ENCODE results near the gene SIRT7. TPM values are rescaled to one million over a fixed set of nuclear protein-coding genes. Genes with fewer than 3 reads are reported as not detected.

SIRT7 gene
- total RNA-seq, 4 donors from 2014 or later: 7.5 to 22.0 (median 15.5) TPM

DNA sequence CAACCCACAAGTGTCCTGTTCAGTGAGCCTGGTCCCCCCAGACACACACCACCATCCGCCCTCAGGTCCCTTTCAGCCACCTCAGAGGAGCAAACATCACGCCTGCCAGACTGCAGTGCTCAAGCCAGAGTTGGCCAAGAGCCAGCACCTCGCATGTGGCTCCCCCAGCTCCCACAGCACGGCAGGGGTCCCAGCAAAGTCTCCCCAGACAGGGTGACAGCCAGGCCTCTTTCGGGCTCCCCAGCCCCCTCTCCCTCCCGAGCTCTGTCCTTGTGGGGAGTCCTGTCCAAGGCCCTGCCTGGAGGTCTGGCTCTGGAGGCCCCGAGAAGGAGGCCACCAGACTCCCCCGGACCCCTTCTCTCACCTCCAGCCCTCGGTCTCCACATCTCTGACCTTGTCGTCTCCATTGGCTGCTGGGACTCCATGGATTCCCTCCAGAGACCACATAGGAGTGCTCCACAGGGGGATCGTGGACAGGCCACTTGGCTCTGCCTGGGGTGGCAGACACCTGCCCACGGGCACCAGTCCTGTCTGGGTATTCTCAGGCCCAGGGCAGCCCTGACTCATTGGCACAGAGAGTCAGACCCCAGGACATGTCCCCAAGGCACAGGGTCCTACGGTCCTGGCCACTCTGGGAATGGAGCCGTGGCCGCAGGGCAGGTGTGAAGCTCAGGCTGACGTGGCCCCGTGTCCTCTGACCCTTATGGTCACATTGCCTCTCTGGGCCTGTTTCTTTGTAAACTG is 30.8 kb upstream of the SIRT7 start:
- TF ChIP-seq, protein P1, sequence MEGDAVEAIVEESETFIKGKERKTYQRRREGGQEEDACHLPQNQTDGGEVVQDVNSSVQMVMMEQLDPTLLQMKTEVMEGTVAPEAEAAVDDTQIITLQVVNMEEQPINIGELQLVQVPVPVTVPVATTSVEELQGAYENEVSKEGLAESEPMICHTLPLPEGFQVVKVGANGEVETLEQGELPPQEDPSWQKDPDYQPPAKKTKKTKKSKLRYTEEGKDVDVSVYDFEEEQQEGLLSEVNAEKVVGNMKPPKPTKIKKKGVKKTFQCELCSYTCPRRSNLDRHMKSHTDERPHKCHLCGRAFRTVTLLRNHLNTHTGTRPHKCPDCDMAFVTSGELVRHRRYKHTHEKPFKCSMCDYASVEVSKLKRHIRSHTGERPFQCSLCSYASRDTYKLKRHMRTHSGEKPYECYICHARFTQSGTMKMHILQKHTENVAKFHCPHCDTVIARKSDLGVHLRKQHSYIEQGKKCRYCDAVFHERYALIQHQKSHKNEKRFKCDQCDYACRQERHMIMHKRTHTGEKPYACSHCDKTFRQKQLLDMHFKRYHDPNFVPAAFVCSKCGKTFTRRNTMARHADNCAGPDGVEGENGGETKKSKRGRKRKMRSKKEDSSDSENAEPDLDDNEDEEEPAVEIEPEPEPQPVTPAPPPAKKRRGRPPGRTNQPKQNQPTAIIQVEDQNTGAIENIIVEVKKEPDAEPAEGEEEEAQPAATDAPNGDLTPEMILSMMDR (IDR thresholded peaks at IDR 0.05; ENCODE audit: low read depth): no peak

DNA sequence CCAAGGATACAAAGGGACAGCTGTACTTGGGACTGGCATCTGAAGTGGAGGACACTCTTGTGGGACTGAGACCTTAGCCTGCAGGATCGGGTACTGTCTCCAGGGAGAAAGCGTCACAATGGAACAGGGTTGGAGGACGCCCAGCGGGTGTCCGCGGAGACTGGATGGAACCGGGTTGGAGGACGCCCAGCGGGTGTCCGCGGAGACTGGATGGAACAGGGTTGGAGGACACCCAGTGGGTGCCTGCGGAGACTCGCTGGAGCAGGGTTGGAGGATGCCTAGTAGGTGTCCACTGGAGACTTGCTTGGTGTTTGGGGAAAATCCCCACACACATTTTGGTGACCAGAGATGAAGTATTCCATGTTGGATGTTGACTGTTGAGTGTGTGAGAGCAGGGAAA is 29.2 kb upstream of the SIRT7 start, which contains the start of gene MYADML2:
Gene MYADML2 (minus strand): TSS at position 45 of the 400 bp plus-strand sequence. CDS start 5,492 bp downstream, outside the sequence.
- TF ChIP-seq, protein P1 (IDR thresholded peaks at IDR 0.05; ENCODE audit: low read depth): no peak

DNA sequence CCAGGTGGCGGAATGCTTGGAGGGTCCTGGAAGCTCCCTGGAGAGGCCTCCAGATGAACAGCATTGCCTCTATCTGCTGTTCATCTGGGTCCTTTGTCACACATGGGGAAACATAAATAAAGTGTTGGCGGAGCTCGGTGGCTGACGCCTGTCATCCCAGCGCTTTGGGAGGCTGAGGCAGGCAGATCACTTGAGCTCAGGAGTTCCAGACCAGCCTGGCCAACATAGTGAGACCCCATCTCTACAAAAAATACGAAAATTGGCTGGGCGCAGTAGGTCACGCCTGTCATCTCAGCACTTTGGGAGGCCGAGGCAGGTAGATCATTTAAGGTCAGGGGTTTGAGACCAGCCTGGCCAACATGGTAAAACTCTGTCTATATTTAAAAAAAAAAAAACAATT is 26.9 kb upstream of the SIRT7 start:
- TF ChIP-seq, protein P1 (IDR thresholded peaks at IDR 0.05; ENCODE audit: low read depth): no peak

DNA sequence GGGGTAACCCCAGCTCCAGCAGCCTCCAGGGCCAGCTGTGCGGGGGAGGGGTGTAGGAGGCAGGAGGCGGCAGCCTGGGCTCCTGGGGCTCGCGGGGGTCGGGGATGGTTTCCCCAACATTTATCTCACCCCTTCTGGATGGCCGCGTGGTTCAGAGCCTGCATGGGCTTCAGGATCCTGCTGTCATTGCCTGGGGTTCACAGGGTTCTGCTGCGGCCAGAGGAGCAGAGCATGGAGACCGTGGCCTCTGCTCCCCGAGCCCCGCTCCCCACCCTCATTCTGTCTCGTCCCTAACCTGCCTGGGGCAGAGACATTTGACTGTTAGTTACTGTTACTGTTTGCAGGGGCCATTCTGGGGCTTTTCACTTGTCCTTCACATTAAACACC is 24.2 kb upstream of the SIRT7 start:
- TF ChIP-seq, protein P1 (IDR thresholded peaks at IDR 0.05; ENCODE audit: low read depth): no peak

DNA sequence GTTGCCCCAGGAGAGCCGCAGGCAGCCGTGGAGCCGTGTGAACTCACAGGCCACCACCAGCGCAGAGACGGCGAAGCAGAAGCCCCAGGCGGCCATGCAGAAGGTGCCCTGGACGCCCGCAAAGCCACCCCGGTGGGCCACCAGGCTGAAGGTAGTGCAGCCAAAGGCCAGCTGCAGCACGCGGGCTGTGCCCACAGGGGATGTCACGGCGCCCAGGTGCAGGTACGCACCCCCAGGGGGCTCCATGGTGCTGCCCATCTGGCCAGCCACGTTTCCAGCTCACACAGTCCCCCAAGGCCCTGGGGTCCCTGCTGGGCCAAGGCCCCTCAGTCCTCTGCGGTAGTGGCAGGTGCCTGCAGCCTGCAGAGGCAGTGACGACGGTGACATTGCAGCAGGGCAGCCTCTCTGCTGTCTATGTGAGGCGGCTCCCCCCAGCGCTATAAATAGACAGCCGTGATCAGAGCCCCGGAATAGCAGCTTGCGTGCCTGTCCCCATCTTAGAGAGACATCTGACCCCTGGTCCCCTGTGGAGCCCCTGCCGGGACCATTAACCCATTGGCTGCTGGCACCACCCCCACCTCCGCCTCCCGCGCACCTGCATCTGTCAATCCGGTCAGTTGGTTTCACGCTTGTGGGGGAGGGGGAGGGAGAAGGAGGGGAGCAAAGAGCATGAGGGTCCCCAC is 23.6 kb upstream of the SIRT7 start:
- TF ChIP-seq, protein P1 (IDR thresholded peaks at IDR 0.05; ENCODE audit: low read depth): no peak

DNA sequence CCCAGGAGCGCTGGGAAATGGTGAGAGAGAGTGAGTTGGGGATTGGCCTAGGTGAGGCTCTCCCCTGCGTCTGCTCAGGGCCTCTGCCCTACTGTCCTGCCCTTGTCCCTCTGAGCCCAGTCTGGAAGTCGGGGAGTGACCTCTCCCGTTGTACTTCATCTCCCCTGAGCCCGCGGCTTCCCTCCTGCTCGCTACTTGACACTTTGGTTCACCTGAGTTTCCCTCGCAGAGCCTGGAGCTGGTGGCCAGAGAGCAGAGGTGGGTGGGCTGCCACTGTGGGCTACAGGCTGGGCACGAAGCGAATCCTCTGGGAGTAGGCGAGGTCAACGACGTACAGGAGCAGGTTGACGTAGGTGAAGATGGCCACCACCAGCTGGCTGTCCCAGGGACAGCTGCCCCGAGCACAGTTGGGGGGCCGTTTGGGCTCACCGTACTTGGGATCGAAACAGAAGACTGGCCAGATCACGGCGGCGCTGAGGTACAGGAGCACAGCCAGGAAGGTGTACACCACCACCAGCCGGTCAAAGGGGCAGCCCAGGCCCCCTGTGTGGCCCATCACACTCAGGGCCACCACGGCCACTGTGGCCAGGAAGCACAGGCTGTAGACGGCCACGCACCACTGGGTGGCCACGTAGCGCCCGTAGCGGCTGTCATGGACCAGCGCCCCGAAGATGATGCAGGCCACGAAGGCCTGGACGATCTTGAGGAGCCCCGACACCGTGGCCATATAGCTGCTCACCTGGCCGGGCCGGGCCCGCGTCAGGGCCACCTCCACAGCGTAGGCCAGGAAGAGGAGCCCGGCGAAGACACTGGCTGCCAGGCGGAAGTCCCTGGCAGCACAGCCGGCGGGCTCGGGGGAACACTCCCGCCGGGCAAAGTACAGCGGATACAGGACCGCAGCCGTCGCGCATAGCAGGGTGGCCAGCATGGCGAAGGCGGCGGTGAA is 22.8 kb upstream of the SIRT7 start:
- TF ChIP-seq, protein P1 (IDR thresholded peaks at IDR 0.05; ENCODE audit: low read depth): no peak
